SK-N-MC (cell line): ENCODE data around the gene PTPRJ.

Source experiments
- EZH2 ChIP-seq: fragments of 200-600 bp; sonication (generic); IDR thresholded peaks from one replicate; pipeline ENCODE4 v1.6.1; 2017; ENCODE audit warnings: antibody characterized with exemption
- FOXP2 ChIP-seq: optimal IDR thresholded peaks from 2 replicates; pipeline ENCODE3; 2011; ENCODE audit warnings: mild to moderate bottlenecking, moderate library complexity; ENCODE audit not compliant: insufficient read depth; ENCODE audit errors: extremely low read length, control extremely low read depth
- POLR2AphosphoS5 ChIP-seq: IDR thresholded peaks from 2 replicates; pipeline ENCODE4 v1.6.1; 2012; ENCODE audit warnings: mild to moderate bottlenecking, low read depth, low read length, borderline replicate concordance

GRCh38 chr11:48043991-48044512 is 63.7 kb downstream of the PTPRJ start:
- no peak for TF ChIP-seq EZH2
- no peak for TF ChIP-seq POLR2AphosphoS5
- no peak for TF ChIP-seq FOXP2
